IMR-90 (cell line): ENCODE data around the gene ARRDC1.

Experiments used
- BHLHE40 ChIP-seq: fragments of 150-350 bp; IDR thresholded peaks from 2 replicates; pipeline ENCODE4 v1.6.1; 2016; ENCODE audit warnings: mild to moderate bottlenecking, low read depth, low read length
- CEBPB ChIP-seq: IDR thresholded peaks from 2 replicates; pipeline ENCODE4 v1.6.1; 2012; ENCODE audit warnings: low read depth, low read length, improper control_type of control experiment
- CHD1 ChIP-seq: IDR thresholded peaks from 2 replicates; pipeline ENCODE4 v1.6.1; 2012; ENCODE audit warnings: low read depth, low read length, improper control_type of control experiment
- CTCF ChIP-seq: conservative IDR thresholded peaks from 2 replicates; pipeline ENCODE4 v1.5.1; 2012; ENCODE audit warnings: mild to moderate bottlenecking, low read depth, low read length, improper control_type of control experiment
- FOS ChIP-seq: fragments of 150-350 bp; IDR thresholded peaks from 2 replicates; pipeline ENCODE4 v1.6.1; 2016; ENCODE audit warnings: low read depth, low read length
- MAFK ChIP-seq: IDR thresholded peaks from 2 replicates; pipeline ENCODE4 v1.6.1; 2012; ENCODE audit warnings: low read depth, low read length, improper control_type of control experiment
- MXI1 ChIP-seq: IDR thresholded peaks from 2 replicates; pipeline ENCODE4 v1.6.1; 2012; ENCODE audit warnings: low read depth, mild to moderate bottlenecking, low read length, moderate library complexity, borderline replicate concordance
- POLR2A ChIP-seq: IDR thresholded peaks from 2 replicates; pipeline ENCODE4 v1.6.1; 2012; ENCODE audit warnings: mild to moderate bottlenecking, low read depth, low read length
- RFX5 ChIP-seq: IDR thresholded peaks from 2 replicates; pipeline ENCODE4 v1.8.0; 2012; ENCODE audit warnings: low read depth, mild to moderate bottlenecking, low read length, moderate library complexity

DNA sequence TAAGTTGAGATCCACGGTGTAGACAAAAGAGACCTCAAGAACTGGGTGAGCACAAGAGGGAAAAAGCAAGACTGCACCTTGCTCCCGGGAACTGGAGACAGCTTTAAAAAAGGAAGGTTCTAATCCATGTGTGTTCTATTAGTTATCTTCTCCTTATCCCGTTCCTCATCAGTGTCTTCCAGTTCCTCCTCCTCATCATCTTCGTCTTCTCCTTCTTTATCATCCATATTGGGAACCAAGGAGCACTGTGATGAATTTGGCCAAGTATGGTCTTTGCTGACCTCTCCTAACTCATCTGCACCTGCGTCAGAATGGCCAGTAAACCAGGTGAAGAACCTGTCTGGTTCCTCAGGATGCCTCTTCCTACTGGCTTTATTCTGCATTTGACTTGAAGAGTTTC lies 35.4 kb downstream of the ARRDC1 start:
- TF ChIP-seq CHD1, result no peak
- TF ChIP-seq MAFK, result no peak
- no peak for TF ChIP-seq CTCF
- no peak for TF ChIP-seq RFX5
- TF ChIP-seq BHLHE40, result no peak
- no peak for TF ChIP-seq FOS
- no peak for TF ChIP-seq MXI1
- TF ChIP-seq CEBPB, result no peak
- TF ChIP-seq POLR2A, result no peak
